Lung (tissue), 12 donors: ENCODE results near the gene RASA3. TPM values are rescaled to one million over a fixed set of nuclear protein-coding genes. Genes with fewer than 3 reads are reported as not detected.

Experiments used
- ATAC-seq: fragments of 200-7000 bp; cut with Tn5 transposase; one replicate; pipeline ENCODE4 v1.9.1; 2020; ENCODE audit warnings: moderate number of reproducible peaks; ENCODE audit not compliant: insufficient read depth, low FRiP score
- DNase-seq, 3 donors: peaks; one replicate each; pipeline ENCODE4 v3.0.0-alpha.2; 2013 to 2017
- H3K27ac ChIP-seq, 2 donors: one replicate each; pipeline ENCODE4 v1.5.1; 2013; ENCODE audit warnings: mild to moderate bottlenecking in 2 of 2, moderate library complexity in 2 of 2, control low read depth in 1 of 2, inconsistent platforms in 1 of 2, low read depth in 1 of 2, low read length in 1 of 2
- H3K27me3 ChIP-seq, 3 donors: one replicate each; pipeline ENCODE4 v1.5.1; 2013; ENCODE audit warnings: low read length in 2 of 3; ENCODE audit not compliant: control insufficient read depth in 3 of 3, insufficient read depth in 3 of 3
- H3K36me3 ChIP-seq, 4 donors: one replicate each; pipeline ENCODE4 v1.5.1; 2013; ENCODE audit warnings: low read length in 4 of 4, mild to moderate bottlenecking in 1 of 4, moderate library complexity in 1 of 4; ENCODE audit not compliant: control insufficient read depth in 4 of 4, insufficient read depth in 4 of 4
- H3K4me1 ChIP-seq, 5 donors: one replicate each; pipeline ENCODE4 v1.5.1; 2013; ENCODE audit warnings: low read length in 5 of 5, mild to moderate bottlenecking in 2 of 5, moderate library complexity in 1 of 5; ENCODE audit not compliant: control insufficient read depth in 5 of 5, insufficient read depth in 5 of 5
- H3K4me3 ChIP-seq: one replicate; pipeline ENCODE4 v1.5.1; 2013; ENCODE audit warnings: mild to moderate bottlenecking, control low read depth, moderate library complexity
- H3K9ac ChIP-seq, 2 donors: one replicate each; pipeline ENCODE4 v1.5.1; 2013; ENCODE audit warnings: low read length in 2 of 2, control low read depth in 1 of 2; ENCODE audit not compliant: insufficient read depth in 1 of 2
- H3K9me3 ChIP-seq, 4 donors: one replicate each; pipeline ENCODE4 v1.5.1; 2013; ENCODE audit warnings: low read length in 3 of 4, mild to moderate bottlenecking in 1 of 4, moderate library complexity in 1 of 4; ENCODE audit not compliant: control insufficient read depth in 4 of 4, insufficient read depth in 3 of 4
- WGBS, 2 donors: extraction: QIAGEN DNeasy Blood & Tissue Kit; methylation state at CpG; one replicate each; pipeline ENCODE4 v1.1.7; 2013; 5-methylcytosine and 5-hydroxymethylcytosine counted together
- polyA plus RNA-seq, 2 donors: library from polyadenylated mRNA; stranded (reverse); fragments of 200-250 nt; gene quantifications; one replicate each; pipeline ENCODE4 v1.2.1, GENCODE V29; 2013
- total RNA-seq, 2 donors: library from RNA; depleted of rRNA in 1 of 2; stranded (reverse); fragments of >200 nt in 1 of 2; gene quantifications; one replicate each; pipeline ENCODE4 v1.2.1, GENCODE V29; 2014 to 2021
- TF ChIP-seq, protein P1 (sequence below): IDR thresholded peaks from 2 replicates; pipeline ENCODE4 v1.5.1; 2012; ENCODE audit warnings: mild to moderate bottlenecking; ENCODE audit errors: control extremely low read depth, extremely low read depth
- donor health status: control.
- donor health status: control.
- donor health status: Bipolar disorder and iron deficiency.
- donor health status: healthy.
- donor health status: DM: yes; HTN: yes; CAD: no.

RASA3 gene
- total and polyA plus RNA-seq, 4 donors, result 7.4 to 22.8 (median 16.2) TPM

DNA sequence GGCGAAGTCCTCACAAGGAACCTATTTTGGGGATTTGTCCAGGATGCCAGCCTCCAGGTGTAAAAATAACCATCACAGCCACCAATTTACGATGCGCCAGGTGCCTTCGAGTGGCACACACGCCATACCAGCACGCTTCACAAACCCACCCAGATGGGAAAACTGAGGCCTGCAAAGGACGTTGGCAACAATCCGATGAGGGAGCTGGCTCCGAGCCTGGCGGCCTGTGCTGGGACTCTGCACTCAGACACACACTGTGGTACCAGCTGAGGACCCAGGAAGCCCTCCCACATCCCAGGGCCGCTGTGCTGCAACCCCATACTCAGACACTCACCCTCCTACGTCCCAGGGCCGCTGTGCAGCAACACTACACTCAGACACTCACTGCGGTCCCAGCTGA, 93.5 kb downstream of the RASA3 start:
- H3K4me3 ChIP-seq, result no peak overlapping the region
- TF ChIP-seq, protein P1, sequence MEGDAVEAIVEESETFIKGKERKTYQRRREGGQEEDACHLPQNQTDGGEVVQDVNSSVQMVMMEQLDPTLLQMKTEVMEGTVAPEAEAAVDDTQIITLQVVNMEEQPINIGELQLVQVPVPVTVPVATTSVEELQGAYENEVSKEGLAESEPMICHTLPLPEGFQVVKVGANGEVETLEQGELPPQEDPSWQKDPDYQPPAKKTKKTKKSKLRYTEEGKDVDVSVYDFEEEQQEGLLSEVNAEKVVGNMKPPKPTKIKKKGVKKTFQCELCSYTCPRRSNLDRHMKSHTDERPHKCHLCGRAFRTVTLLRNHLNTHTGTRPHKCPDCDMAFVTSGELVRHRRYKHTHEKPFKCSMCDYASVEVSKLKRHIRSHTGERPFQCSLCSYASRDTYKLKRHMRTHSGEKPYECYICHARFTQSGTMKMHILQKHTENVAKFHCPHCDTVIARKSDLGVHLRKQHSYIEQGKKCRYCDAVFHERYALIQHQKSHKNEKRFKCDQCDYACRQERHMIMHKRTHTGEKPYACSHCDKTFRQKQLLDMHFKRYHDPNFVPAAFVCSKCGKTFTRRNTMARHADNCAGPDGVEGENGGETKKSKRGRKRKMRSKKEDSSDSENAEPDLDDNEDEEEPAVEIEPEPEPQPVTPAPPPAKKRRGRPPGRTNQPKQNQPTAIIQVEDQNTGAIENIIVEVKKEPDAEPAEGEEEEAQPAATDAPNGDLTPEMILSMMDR, result no peak
- no peak overlapping the region for H3K27ac ChIP-seq
- H3K4me1 ChIP-seq, result peaks cover 0 to 11% (median 3%) of the 10 kb centered on the region in 5 donors
- peaks cover 0 to 6% (median 0%) of the 10 kb centered on the region in 4 donors for H3K36me3 ChIP-seq
- 95 to 99% methylated on average over 14 of the region's 14 CpGs for WGBS, 2 donors
- peaks cover 0 to 2% (median 0%) of the 10 kb centered on the region in 3 donors for H3K27me3 ChIP-seq
- no peaks in the 10 kb centered on the region for H3K9me3 ChIP-seq
- DNase-seq (no peak), ATAC-seq (no peak)
- H3K9ac ChIP-seq, result no peak overlapping the region

DNA sequence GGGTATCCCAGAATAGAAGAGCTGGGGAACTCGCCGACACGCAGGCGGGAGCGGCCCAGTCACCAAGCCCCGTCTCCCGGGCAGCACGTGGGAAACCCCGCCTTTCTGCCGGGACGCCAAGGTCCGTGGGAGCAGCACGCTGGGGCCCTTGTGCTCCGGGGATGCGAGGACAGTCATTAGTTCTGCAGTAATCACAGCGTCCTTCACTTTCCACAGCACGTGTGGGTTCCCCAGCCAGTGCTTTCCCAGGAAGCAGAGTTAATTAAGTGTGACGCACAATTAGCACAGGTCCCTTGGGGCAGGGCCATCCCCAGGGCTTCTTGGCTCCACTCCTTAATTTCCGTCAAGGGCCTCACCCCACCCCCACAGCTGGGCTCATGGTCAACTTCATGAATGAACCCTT, 94.2 kb downstream of the RASA3 start:
- Histone ChIP-seq H3K27me3 (peaks cover 0 to 2% (median 0%) of the 10 kb centered on the region in 3 donors), H3K9ac (no peak overlapping the region), H3K36me3 (peaks cover 0 to 6% (median 0%) of the 10 kb centered on the region in 4 donors), H3K9me3 (no peaks in the 10 kb centered on the region), H3K4me3 (no peak overlapping the region), H3K4me1 (peaks cover 0 to 11% (median 3%) of the 10 kb centered on the region in 5 donors), H3K27ac (no peak overlapping the region)
- TF ChIP-seq, protein P1, result no peak
- WGBS, 2 donors, result 81 to 82% methylated on average over 19 of the region's 19 CpGs
- ATAC-seq, result no peak
- DNase-seq, result no peak

DNA sequence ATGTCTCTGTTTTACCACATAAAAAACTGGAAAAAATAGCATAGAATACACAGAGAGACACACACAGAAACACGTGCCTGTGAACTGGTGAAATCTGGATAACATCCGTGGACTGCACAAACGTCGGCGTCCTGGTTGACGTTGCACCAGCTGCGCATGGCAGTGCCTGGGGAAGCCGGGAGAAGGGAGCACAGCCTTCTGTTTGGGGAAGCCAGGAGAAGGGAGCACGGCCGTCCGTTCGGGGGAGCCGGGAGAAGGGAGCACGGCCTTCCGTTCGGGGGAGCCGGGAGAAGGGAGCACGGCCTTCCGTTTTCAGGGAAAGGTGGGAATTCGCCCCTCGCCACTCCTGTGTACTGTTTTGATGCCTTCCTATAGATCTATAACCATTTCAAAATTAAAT, 94.7 kb downstream of the RASA3 start:
- H3K27me3 ChIP-seq, result peaks cover 0 to 2% (median 0%) of the 10 kb centered on the region in 3 donors
- TF ChIP-seq, protein P1, result no peak
- no peaks in the 10 kb centered on the region for H3K9me3 ChIP-seq
- H3K36me3 ChIP-seq, result peaks cover 0 to 6% (median 0%) of the 10 kb centered on the region in 4 donors
- no peak overlapping the region for H3K4me3 ChIP-seq
- peaks cover 0 to 11% (median 3%) of the 10 kb centered on the region in 5 donors for H3K4me1 ChIP-seq
- H3K9ac ChIP-seq, result no peak overlapping the region
- ATAC-seq, result no peak
- no peak for DNase-seq
- H3K27ac ChIP-seq, result no peak overlapping the region
- WGBS, 2 donors, result 91 to 94% methylated on average over 21 of the region's 21 CpGs
